HL-60/S4 (cell line): ENCODE results near the gene IER5L.
"Not testable (repeated sequence)": the region's sequence is repeated elsewhere in the genome, so short reads cannot be mapped to it uniquely, and the experiment has no call there.

Experiments
- in situ Hi-C: fragments of 300-500 bp; cut with MboI; formaldehyde crosslinking; loops from 2 replicates; pipeline ENCODE4 v1.14.3; 2022; ENCODE audit warnings: low sequenced_read_pairs

The IER5L gene

GRCh38 chr9:129164246-129164930 is 13.7 kb downstream of the IER5L start:
- in situ Hi-C loops, result no loop called here

- in situ Hi-C loops, result no loop called here
Observed at GRCh38 chr9:129163753-129164152, 14.3 kb downstream of the IER5L start.

- in situ Hi-C loops, result not testable (repeated sequence)
Observed at GRCh38 chr9:129163198-129163670, 14.8 kb downstream of the IER5L start.

- in situ Hi-C loops, result no loop called here
Observed at GRCh38 chr9:129162497-129163197, 15.4 kb downstream of the IER5L start.

- in situ Hi-C loops, result no loop called here
Observed at GRCh38 chr9:129161534-129161837, 16.6 kb downstream of the IER5L start.

GRCh38 chr9:129160712-129161533 is 17.1 kb downstream of the IER5L start:
- in situ Hi-C loops, result no loop called here

GRCh38 chr9:129156163-129156562 is 21.9 kb downstream of the IER5L start:
- in situ Hi-C loops, result no loop called here

- in situ Hi-C loops, result no loop called here
Observed at GRCh38 chr9:129154866-129155477, 23.1 kb downstream of the IER5L start.

GRCh38 chr9:129151469-129151868 is 26.6 kb downstream of the IER5L start:
- in situ Hi-C loops, result no loop called here

GRCh38 chr9:129150672-129151211 is 27.3 kb downstream of the IER5L start:
- in situ Hi-C loops, result no loop called here

- in situ Hi-C loops, result no loop called here
Observed at GRCh38 chr9:129150122-129150521, 27.9 kb downstream of the IER5L start.

GRCh38 chr9:129149442-129149841 is 28.6 kb downstream of the IER5L start:
- in situ Hi-C loops, result no loop called here

GRCh38 chr9:129148463-129149204 is 29.4 kb downstream of the IER5L start:
- in situ Hi-C loops, result no loop called here

- in situ Hi-C loops, result no loop called here
Observed at GRCh38 chr9:129146441-129146941, 31.6 kb downstream of the IER5L start.

- in situ Hi-C loops, result no loop called here
Observed at GRCh38 chr9:129145841-129146292, 32.2 kb downstream of the IER5L start.

- in situ Hi-C loops, result no loop called here
Observed at GRCh38 chr9:129145316-129145715, 32.7 kb downstream of the IER5L start.

GRCh38 chr9:129143031-129143927 is 34.8 kb downstream of the IER5L start:
- in situ Hi-C loops, result no loop called here

- in situ Hi-C loops, result no loop called here
Observed at GRCh38 chr9:129142138-129142935, 35.7 kb downstream of the IER5L start.
